SK-N-SH (cell line): ENCODE data around the gene ST6GALNAC1. TPM values are rescaled to one million over a fixed set of nuclear protein-coding genes. Genes with fewer than 3 reads are reported as not detected.

Experiments used
- CTCF ChIA-PET: fragments of 300-600, 350-600 bp; formaldehyde crosslinking; extraction: SDS; loops from one replicate; lab custom pipeline; 2021; lab: Yijun Ruan, JAX
- POLR2A ChIA-PET: fragments of 350-600 bp; sonication (Branson Sonifier 250); formaldehyde crosslinking; extraction: SDS; loops from one replicate; lab custom pipeline; 2020; ENCODE audit warnings: antibody characterized with exemption, inconsistent platforms; lab: Yijun Ruan, JAX
- DNase-seq: peaks from one replicate; pipeline ENCODE4 v3.0.0; 2012
- H2AFZ ChIP-seq: fragments of 200-600 bp; sonication (generic); 2 replicates; pipeline ENCODE4 v1.8.1; 2016; ENCODE audit warnings: antibody characterized with exemption, mild to moderate bottlenecking, low read depth
- H3F3A ChIP-seq: fragments of 200-600 bp; sonication (generic); replicated peaks from 2 replicates; pipeline ENCODE3; 2016; ENCODE audit warnings: antibody characterized with exemption, mild to moderate bottlenecking; ENCODE audit not compliant: insufficient read depth
- H3K27ac ChIP-seq, 2 experiments: fragments of 200-500 bp in 1 of 2; fragments of 200-600 bp in 1 of 2; sonication (Bioruptor generic) in 1 of 2; sonication (generic), shearing (Covaris generic) in 1 of 2; 2 replicates each; pipeline versions ENCODE4 v1.5.1 to v1.6.1; 2014 to 2016; ENCODE audit warnings: low read depth in 2 of 2, inconsistent platforms in 1 of 2, low read length in 1 of 2, mild to moderate bottlenecking in 1 of 2, mixed read lengths in 1 of 2
- H3K27me3 ChIP-seq: fragments of 200-600 bp; sonication (generic), shearing (Covaris generic); 2 replicates; pipeline ENCODE4 v1.6.1; 2016; ENCODE audit warnings: mixed run types; ENCODE audit not compliant: insufficient read depth
- H3K36me3 ChIP-seq, 2 experiments: fragments of 200-500 bp in 1 of 2; fragments of 200-600 bp in 1 of 2; sonication (Bioruptor generic) in 1 of 2; sonication (generic) in 1 of 2; replicated peaks in 1 of 2; 2 replicates each; pipeline versions ENCODE3 to v1.5.1; 2014 to 2016; ENCODE audit warnings: low read length in 1 of 2, mild to moderate bottlenecking in 1 of 2; ENCODE audit not compliant: insufficient read depth in 2 of 2, control insufficient read depth in 1 of 2
- H3K4me1 ChIP-seq, 2 experiments: fragments of 200-500 bp in 1 of 2; fragments of 200-600 bp in 1 of 2; sonication (Bioruptor generic) in 1 of 2; sonication (generic), shearing (Covaris generic) in 1 of 2; 2 replicates each; pipeline versions ENCODE4 v1.5.1 to v1.6.1; 2014 to 2016; ENCODE audit warnings: low read depth in 1 of 2, low read length in 1 of 2, mixed run types in 1 of 2; ENCODE audit not compliant: insufficient read depth in 2 of 2, control insufficient read depth in 1 of 2
- H3K4me2 ChIP-seq: fragments of 200-600 bp; sonication (generic), shearing (Covaris generic); 2 replicates; pipeline ENCODE4 v1.6.1; 2017; ENCODE audit warnings: mixed run types
- H3K4me3 ChIP-seq, 2 experiments: fragments of 200-500 bp in 1 of 2; fragments of 200-600 bp in 1 of 2; sonication (Bioruptor generic) in 1 of 2; sonication (generic), shearing (Covaris generic) in 1 of 2; 2 replicates each; pipeline versions ENCODE4 v1.5.1 to v1.8.1; 2014 to 2016; ENCODE audit warnings: low read depth in 2 of 2, inconsistent platforms in 1 of 2, low read length in 1 of 2, mild to moderate bottlenecking in 1 of 2, mixed read lengths in 1 of 2, moderate library complexity in 1 of 2
- H3K79me2 ChIP-seq: fragments of 200-600 bp; sonication (generic); 2 replicates; pipeline ENCODE4 v1.8.1; 2017; ENCODE audit warnings: mild to moderate bottlenecking; ENCODE audit not compliant: insufficient read depth
- H3K9ac ChIP-seq: fragments of 200-600 bp; sonication (generic); 2 replicates; pipeline ENCODE4 v1.6.1; 2017; ENCODE audit warnings: mixed run types
- H3K9me2 ChIP-seq: fragments of 200-600 bp; sonication (generic); 2 replicates; pipeline ENCODE4 v1.6.1; 2017; ENCODE audit warnings: mixed run types
- H3K9me3 ChIP-seq: fragments of 200-600 bp; sonication (generic); 2 replicates; pipeline ENCODE4 v1.6.1; 2017; ENCODE audit warnings: mixed run types, mild to moderate bottlenecking, moderate library complexity
- H4K20me1 ChIP-seq: fragments of 200-600 bp; sonication (generic); 2 replicates; pipeline ENCODE4 v1.6.1; 2017; ENCODE audit warnings: mild to moderate bottlenecking, mixed run types; ENCODE audit not compliant: insufficient read depth
- CHD2 ChIP-seq: fragments of 150-350 bp; IDR thresholded peaks from 2 replicates; pipeline ENCODE4 v1.6.1; 2018; ENCODE audit warnings: low read length; ENCODE audit not compliant: partially characterized antibody
- CTCF ChIP-seq: fragments of 200-600 bp; sonication (generic); IDR thresholded peaks from 2 replicates; pipeline ENCODE4 v1.6.1; 2017; ENCODE audit warnings: antibody characterized with exemption, mild to moderate bottlenecking, moderate library complexity
- ELF1 ChIP-seq: IDR thresholded peaks from 2 replicates; pipeline ENCODE4 v1.4.0; 2012
- EP300 ChIP-seq, 2 experiments: IDR thresholded peaks; 2 replicates each; pipeline versions ENCODE4 v1.4.0 to v1.6.1; 2012; ENCODE audit warnings: borderline replicate concordance in 1 of 2, low read depth in 1 of 2, low read length in 1 of 2
- FOSL2 ChIP-seq: IDR thresholded peaks from 2 replicates; pipeline ENCODE4 v1.4.0; 2012; ENCODE audit warnings: low read depth, mild to moderate bottlenecking, moderate library complexity, borderline replicate concordance
- GABPA ChIP-seq: IDR thresholded peaks from 2 replicates; pipeline ENCODE4 v1.4.0; 2012; ENCODE audit warnings: low read depth, mild to moderate bottlenecking
- IRF3 ChIP-seq: fragments of 150-350 bp; IDR thresholded peaks from 2 replicates; pipeline ENCODE4 v1.6.1; 2016; ENCODE audit warnings: mild to moderate bottlenecking, low read depth, low read length
- MXI1 ChIP-seq: IDR thresholded peaks from 2 replicates; pipeline ENCODE4 v1.6.1; 2012; ENCODE audit warnings: mild to moderate bottlenecking, low read depth, low read length, improper control_type of control experiment
- NFIC ChIP-seq: IDR thresholded peaks from 2 replicates; pipeline ENCODE4 v1.4.0; 2012; ENCODE audit warnings: borderline replicate concordance
- NRF1 ChIP-seq: IDR thresholded peaks from 2 replicates; pipeline ENCODE4 v1.6.1; 2012; ENCODE audit warnings: low read depth, mild to moderate bottlenecking, low read length
- RAD21 ChIP-seq: IDR thresholded peaks from 2 replicates; pipeline ENCODE4 v1.6.1; 2012; ENCODE audit warnings: mild to moderate bottlenecking, low read length
- RCOR1 ChIP-seq: fragments of 150-350 bp; IDR thresholded peaks from 2 replicates; pipeline ENCODE4 v1.6.1; 2017; ENCODE audit warnings: antibody characterized with exemption, low read length
- REST ChIP-seq: IDR thresholded peaks from 2 replicates; pipeline ENCODE4 v1.6.1; 2012; ENCODE audit warnings: mild to moderate bottlenecking, low read depth, low read length, moderate library complexity
- SIN3A ChIP-seq: IDR thresholded peaks from 2 replicates; pipeline ENCODE4 v1.6.1; 2012; ENCODE audit warnings: low read depth, mild to moderate bottlenecking, low read length, moderate library complexity, borderline replicate concordance
- SMC3 ChIP-seq: IDR thresholded peaks from 2 replicates; pipeline ENCODE4 v1.6.1; 2012; ENCODE audit warnings: low read depth, low read length, improper control_type of control experiment
- TAF1 ChIP-seq: IDR thresholded peaks from 2 replicates; pipeline ENCODE4 v1.6.1; 2012; ENCODE audit warnings: low read depth, mild to moderate bottlenecking, low read length, moderate library complexity, borderline replicate concordance
- TCF12 ChIP-seq: IDR thresholded peaks from 2 replicates; pipeline ENCODE4 v1.4.0; 2012
- USF1 ChIP-seq: IDR thresholded peaks from 2 replicates; pipeline ENCODE4 v1.4.0; 2012; ENCODE audit warnings: low read depth, borderline replicate concordance
- WGBS: methylation state at CpG from one replicate; pipeline ENCODE4 v1.1.6; 2017; ENCODE audit warnings: low lambda C conversion rate; 5-methylcytosine and 5-hydroxymethylcytosine counted together
- polyA plus RNA-seq, 3 experiments: library from polyadenylated mRNA; depleted of rRNA; stranded (reverse); fragments of >200 nt; gene quantifications; 2 replicates each; pipeline ENCODE4 v1.2.3, GENCODE V29; 2012

The ST6GALNAC1 gene
- polyA plus RNA-seq, 1 of the 3 experiments (the other 2 are of a cell fraction): not detected

GRCh38 chr17:76597156-76598003, 46.2 kb downstream of the ST6GALNAC1 start:
- Histone ChIP-seq H4K20me1 (no peaks in the 10 kb centered on the region), H3K4me1 (peaks cover 0 to 6% of the 10 kb centered on the region in 2 experiments; a peak in 2 of 4 replicates), H3K79me2 (no peaks in the 10 kb centered on the region), H3K9ac (no peak overlapping the region), H3K4me3 (no peak overlapping the region), H3K27ac (no peak overlapping the region), H2AFZ (no peak overlapping the region), H3K36me3 (no peaks in the 10 kb centered on the region), H3K9me2 (no peaks in the 10 kb centered on the region), H3F3A (peaks cover 3% of the 10 kb centered on the region), H3K27me3 (no peaks in the 10 kb centered on the region), H3K9me3 (no peaks in the 10 kb centered on the region), H3K4me2 (no peak overlapping the region)
- ChIA-PET CTCF (interaction anchor here (0.7 to 10.4 kb wide), 9 partner anchors 12 to 212 kb away, joined by 3 to 78 read pairs (median 4); partner anchors contain the start of gene ST6GALNAC2), POLR2A (no interaction called here)
- TF ChIP-seq GABPA (no peak), CHD2 (no peak), CTCF (no peak), NRF1 (no peak), NFIC (no peak), REST (no peak), RAD21 (no peak), TCF12 (no peak), RCOR1 (no peak), SMC3 (no peak), SIN3A (no peak), ELF1 (no peak), TAF1 (no peak), IRF3 (no peak), EP300 (IDR thresholded peaks at IDR 0.05; ENCODE audit: borderline replicate concordance in 1 of 2, low read depth in 1 of 2, low read length in 1 of 2) (no peak), MXI1 (no peak), USF1 (no peak), FOSL2 (no peak)
- no peak for DNase-seq
- 86% methylated on average over 12 of the region's 12 CpGs for WGBS
